HepG2 (cell line): ENCODE data around the gene KLHL21. TPM values are rescaled to one million over a fixed set of nuclear protein-coding genes. Genes with fewer than 3 reads are reported as not detected.
A peak's percentile ranks its signal among the peaks of the same experiment; 100 is the strongest.

ENCODE experiments used
- AHR ChIP-seq: IDR thresholded peaks from 2 replicates; pipeline ENCODE4 v1.6.1; 2018; ENCODE audit warnings: missing genetic modification reagents, missing compliant biosample characterization
- ATF1 ChIP-seq: IDR thresholded peaks from 2 replicates; pipeline ENCODE4 v1.6.1; 2016; ENCODE audit warnings: mild to moderate bottlenecking, control low read depth
- CENPT ChIP-seq: sonication (generic); formaldehyde crosslinking; IDR thresholded peaks from 2 replicates; pipeline ENCODE4 v1.8.0; 2022; ENCODE audit warnings: low read depth, mild to moderate bottlenecking, moderate library complexity, missing genetic modification reagents
- JUNB ChIP-seq: sonication (generic); formaldehyde crosslinking; IDR thresholded peaks from 2 replicates; pipeline ENCODE4 v1.8.0; 2022; ENCODE audit warnings: missing genetic modification reagents, mild to moderate bottlenecking, borderline replicate concordance
- MYNN ChIP-seq: sonication (generic); formaldehyde crosslinking; IDR thresholded peaks from 2 replicates; pipeline ENCODE4 v1.4.0; 2020; ENCODE audit warnings: mild to moderate bottlenecking, low read depth, missing genetic modification reagents
- SALL1 ChIP-seq: sonication (generic); formaldehyde crosslinking; IDR thresholded peaks from 2 replicates; pipeline ENCODE4 v1.8.0; 2022; ENCODE audit warnings: mild to moderate bottlenecking, missing genetic modification reagents
- TGIF2 ChIP-seq: IDR thresholded peaks from 2 replicates; pipeline ENCODE4 v1.6.1; 2016; ENCODE audit warnings: control low read depth, missing compliant biosample characterization
- ZNF331 ChIP-seq: sonication (generic); formaldehyde crosslinking; IDR thresholded peaks from 2 replicates; pipeline ENCODE4 v1.4.0; 2020; ENCODE audit warnings: missing genetic modification reagents
- ZSCAN21 ChIP-seq: sonication (generic); formaldehyde crosslinking; IDR thresholded peaks from 2 replicates; pipeline ENCODE4 v1.8.0; 2022; ENCODE audit warnings: mild to moderate bottlenecking, missing genetic modification reagents, moderate library complexity, borderline replicate concordance
- ZSCAN30 ChIP-seq: sonication (generic); formaldehyde crosslinking; IDR thresholded peaks from 2 replicates; pipeline ENCODE4 v1.5.0; 2020; ENCODE audit warnings: mild to moderate bottlenecking, missing genetic modification reagents
- polyA plus RNA-seq, 8 experiments: library from polyadenylated mRNA; depleted of rRNA in 3 of 8; stranded (reverse) in 7 of 8; unstranded in 1 of 8; fragments of >200 nt; fragmentation: Illumina TruSeq in 4 of 8; extraction: Trizol in 4 of 8; gene quantifications; 2 replicates each; pipeline versions ENCODE4 v1.2.1 to v1.2.3, GENCODE V29; 2011 to 2016; ENCODE audit warnings: low read depth in 4 of 8, missing spikeins in 1 of 8, mixed read lengths in 1 of 8; ENCODE audit not compliant: insufficient read depth in 1 of 8
- total RNA-seq, 5 experiments: library from RNA; depleted of rRNA; stranded (reverse); fragments of >200 nt; fragmentation: Illumina TruSeq; extraction: Trizol; gene quantifications; 2 replicates each; pipeline ENCODE4 v1.2.3, GENCODE V29; 2016; ENCODE audit warnings: low read depth in 1 of 5
- TF ChIP-seq, protein P1 (sequence below): sonication (generic); formaldehyde crosslinking; IDR thresholded peaks from 2 replicates; pipeline ENCODE4 v1.4.0; 2020; ENCODE audit warnings: missing genetic modification reagents, low read depth, mild to moderate bottlenecking, borderline replicate concordance
- TF ChIP-seq, protein P2 (sequence below): sonication (generic); formaldehyde crosslinking; IDR thresholded peaks from 2 replicates; pipeline ENCODE4 v1.9.0; 2021; ENCODE audit warnings: missing genetic modification reagents, borderline replicate concordance
- TF ChIP-seq, protein P3 (sequence below): sonication (generic); formaldehyde crosslinking; IDR thresholded peaks from 2 replicates; pipeline ENCODE4 v1.4.0; 2020; ENCODE audit warnings: missing genetic modification reagents; ENCODE audit errors: not compliant biosample characterization
- TF ChIP-seq, protein P4 (sequence below), 2 experiments: sonication (generic) in 1 of 2; formaldehyde crosslinking in 1 of 2; IDR thresholded peaks; 2 replicates each; pipeline versions ENCODE4 v1.4.0 to v1.6.1; 2016 to 2020; ENCODE audit warnings: borderline replicate concordance in 1 of 2, low read depth in 1 of 2, mild to moderate bottlenecking in 1 of 2, missing genetic modification reagents in 1 of 2
- TF ChIP-seq, protein P5 (sequence below): sonication (generic); IDR thresholded peaks from 2 replicates; pipeline ENCODE4 v1.6.1; 2016; ENCODE audit warnings: low read depth, borderline replicate concordance
- TF ChIP-seq, protein P6 (sequence below): IDR thresholded peaks from 2 replicates; pipeline ENCODE4 v1.6.1; 2016; ENCODE audit warnings: low read depth

KLHL21 gene
- total and polyA plus RNA-seq, 2 of the 13 experiments (the other 11 are each of a cell fraction or from before 2014, with no cell fraction given), result 14.8 to 25.0 TPM

DNA sequence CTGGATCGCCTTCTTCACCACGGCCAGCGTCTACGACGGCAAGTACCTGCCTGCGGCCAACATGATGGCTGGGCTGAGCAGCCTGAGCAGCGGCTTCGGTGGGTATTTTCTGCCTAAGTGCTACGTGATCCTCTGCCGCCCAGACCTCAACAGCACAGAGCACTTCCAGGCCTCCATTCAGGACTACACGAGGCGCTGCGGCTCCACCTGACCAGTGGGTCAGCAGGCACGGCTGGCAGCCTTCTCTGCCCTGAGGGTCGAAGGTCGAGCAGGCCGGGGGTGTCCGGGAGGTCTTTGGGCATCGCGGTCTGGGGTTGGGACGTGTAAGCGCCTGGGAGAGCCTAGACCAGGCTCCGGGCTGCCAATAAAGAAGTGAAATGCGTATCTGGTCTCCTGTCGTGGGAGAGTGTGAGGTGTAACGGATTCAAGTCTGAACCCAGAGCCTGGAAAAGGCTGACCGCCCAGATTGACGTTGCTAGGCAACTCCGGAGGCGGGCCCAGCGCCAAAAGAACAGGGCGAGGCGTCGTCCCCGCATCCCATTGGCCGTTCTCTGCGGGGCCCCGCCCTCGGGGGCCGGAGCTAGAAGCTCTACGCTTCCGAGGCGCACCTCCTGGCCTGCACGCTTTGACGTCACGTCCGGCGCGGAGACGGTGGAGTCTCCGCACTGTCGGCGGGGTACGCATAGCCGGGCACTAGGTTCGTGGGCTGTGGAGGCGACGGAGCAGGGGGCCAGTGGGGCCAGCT is 23.1 kb downstream of the KLHL21 start, which contains the start of gene ZBTB48 (continued):
- TF ChIP-seq, protein P1, sequence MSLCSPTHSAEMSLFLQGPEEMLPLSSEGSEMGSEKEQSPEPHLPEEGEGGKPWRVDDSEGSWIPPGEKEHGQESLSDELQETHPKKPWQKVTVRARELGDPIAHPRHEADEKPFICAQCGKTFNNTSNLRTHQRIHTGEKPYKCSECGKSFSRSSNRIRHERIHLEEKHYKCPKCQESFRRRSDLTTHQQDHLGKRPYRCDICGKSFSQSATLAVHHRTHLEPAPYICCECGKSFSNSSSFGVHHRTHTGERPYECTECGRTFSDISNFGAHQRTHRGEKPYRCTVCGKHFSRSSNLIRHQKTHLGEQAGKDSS (CRISPR knock-in tag), result no peak
- TF ChIP-seq ZSCAN30 (CRISPR knock-in tag), result no peak
- no peak for TF ChIP-seq ZNF331 (CRISPR knock-in tag)
- TF ChIP-seq, protein P2, sequence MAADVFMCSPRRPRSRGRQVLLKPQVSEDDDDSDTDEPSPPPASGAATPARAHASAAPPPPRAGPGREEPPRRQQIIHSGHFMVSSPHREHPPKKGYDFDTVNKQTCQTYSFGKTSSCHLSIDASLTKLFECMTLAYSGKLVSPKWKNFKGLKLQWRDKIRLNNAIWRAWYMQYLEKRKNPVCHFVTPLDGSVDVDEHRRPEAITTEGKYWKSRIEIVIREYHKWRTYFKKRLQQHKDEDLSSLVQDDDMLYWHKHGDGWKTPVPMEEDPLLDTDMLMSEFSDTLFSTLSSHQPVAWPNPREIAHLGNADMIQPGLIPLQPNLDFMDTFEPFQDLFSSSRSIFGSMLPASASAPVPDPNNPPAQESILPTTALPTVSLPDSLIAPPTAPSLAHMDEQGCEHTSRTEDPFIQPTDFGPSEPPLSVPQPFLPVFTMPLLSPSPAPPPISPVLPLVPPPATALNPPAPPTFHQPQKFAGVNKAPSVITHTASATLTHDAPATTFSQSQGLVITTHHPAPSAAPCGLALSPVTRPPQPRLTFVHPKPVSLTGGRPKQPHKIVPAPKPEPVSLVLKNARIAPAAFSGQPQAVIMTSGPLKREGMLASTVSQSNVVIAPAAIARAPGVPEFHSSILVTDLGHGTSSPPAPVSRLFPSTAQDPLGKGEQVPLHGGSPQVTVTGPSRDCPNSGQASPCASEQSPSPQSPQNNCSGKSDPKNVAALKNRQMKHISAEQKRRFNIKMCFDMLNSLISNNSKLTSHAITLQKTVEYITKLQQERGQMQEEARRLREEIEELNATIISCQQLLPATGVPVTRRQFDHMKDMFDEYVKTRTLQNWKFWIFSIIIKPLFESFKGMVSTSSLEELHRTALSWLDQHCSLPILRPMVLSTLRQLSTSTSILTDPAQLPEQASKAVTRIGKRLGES (CRISPR knock-in tag), result no peak
- TF ChIP-seq, protein P3, sequence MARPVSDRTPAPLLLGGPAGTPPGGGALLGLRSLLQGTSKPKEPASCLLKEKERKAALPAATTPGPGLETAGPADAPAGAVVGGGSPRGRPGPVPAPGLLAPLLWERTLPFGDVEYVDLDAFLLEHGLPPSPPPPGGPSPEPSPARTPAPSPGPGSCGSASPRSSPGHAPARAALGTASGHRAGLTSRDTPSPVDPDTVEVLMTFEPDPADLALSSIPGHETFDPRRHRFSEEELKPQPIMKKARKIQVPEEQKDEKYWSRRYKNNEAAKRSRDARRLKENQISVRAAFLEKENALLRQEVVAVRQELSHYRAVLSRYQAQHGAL (CRISPR knock-in tag), result no peak
- TF ChIP-seq, protein P4, sequence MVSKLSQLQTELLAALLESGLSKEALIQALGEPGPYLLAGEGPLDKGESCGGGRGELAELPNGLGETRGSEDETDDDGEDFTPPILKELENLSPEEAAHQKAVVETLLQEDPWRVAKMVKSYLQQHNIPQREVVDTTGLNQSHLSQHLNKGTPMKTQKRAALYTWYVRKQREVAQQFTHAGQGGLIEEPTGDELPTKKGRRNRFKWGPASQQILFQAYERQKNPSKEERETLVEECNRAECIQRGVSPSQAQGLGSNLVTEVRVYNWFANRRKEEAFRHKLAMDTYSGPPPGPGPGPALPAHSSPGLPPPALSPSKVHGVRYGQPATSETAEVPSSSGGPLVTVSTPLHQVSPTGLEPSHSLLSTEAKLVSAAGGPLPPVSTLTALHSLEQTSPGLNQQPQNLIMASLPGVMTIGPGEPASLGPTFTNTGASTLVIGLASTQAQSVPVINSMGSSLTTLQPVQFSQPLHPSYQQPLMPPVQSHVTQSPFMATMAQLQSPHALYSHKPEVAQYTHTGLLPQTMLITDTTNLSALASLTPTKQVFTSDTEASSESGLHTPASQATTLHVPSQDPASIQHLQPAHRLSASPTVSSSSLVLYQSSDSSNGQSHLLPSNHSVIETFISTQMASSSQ (IDR thresholded peaks at IDR 0.05; ENCODE audit: low read depth), result no peak
- TF ChIP-seq, protein P4 (CRISPR knock-in tag; IDR thresholded peaks at IDR 0.05; ENCODE audit: borderline replicate concordance), result 0 out of 2 replicates have a peak, but pooled peaks have one; percentile 8
- TF ChIP-seq ZSCAN21 (CRISPR knock-in tag), result no peak
- TF ChIP-seq AHR (CRISPR knock-in tag), result no peak
- TF ChIP-seq TGIF2 (CRISPR knock-in tag), result peak; percentile 41; the same call in 1 of the 2 replicates
- peak; percentile 72 for TF ChIP-seq ATF1 (CRISPR knock-in tag)
- TF ChIP-seq MYNN (CRISPR knock-in tag), result no peak
- TF ChIP-seq, protein P5, sequence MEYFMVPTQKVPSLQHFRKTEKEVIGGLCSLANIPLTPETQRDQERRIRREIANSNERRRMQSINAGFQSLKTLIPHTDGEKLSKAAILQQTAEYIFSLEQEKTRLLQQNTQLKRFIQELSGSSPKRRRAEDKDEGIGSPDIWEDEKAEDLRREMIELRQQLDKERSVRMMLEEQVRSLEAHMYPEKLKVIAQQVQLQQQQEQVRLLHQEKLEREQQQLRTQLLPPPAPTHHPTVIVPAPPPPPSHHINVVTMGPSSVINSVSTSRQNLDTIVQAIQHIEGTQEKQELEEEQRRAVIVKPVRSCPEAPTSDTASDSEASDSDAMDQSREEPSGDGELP, result peak; percentile 27; the same call in 1 of the 2 replicates
- TF ChIP-seq, protein P6, sequence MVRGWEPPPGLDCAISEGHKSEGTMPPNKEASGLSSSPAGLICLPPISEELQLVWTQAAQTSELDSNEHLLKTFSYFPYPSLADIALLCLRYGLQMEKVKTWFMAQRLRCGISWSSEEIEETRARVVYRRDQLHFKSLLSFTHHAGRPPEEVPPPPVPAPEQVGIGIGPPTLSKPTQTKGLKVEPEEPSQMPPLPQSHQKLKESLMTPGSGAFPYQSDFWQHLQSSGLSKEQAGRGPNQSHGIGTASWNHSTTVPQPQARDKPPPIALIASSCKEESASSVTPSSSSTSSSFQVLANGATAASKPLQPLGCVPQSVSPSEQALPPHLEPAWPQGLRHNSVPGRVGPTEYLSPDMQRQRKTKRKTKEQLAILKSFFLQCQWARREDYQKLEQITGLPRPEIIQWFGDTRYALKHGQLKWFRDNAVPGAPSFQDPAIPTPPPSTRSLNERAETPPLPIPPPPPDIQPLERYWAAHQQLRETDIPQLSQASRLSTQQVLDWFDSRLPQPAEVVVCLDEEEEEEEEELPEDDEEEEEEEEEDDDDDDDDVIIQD (CRISPR knock-in tag), result no peak
- TF ChIP-seq CENPT, result 0 out of 2 replicates have a peak, but pooled peaks have one; percentile 30
- TF ChIP-seq SALL1 (CRISPR knock-in tag), result peak; percentile 43
- no peak for TF ChIP-seq JUNB (CRISPR knock-in tag)
